GM19240 (cell line): ENCODE measurements around the gene SMARCC1.
"Not testable (repeated sequence)": the region's sequence is repeated elsewhere in the genome, so short reads cannot be mapped to it uniquely, and the experiment has no call there.

Source experiments
- DNase-seq: peaks from one replicate; pipeline ENCODE4 v3.0.0; 2011; ENCODE audit warnings: low spot score; ENCODE audit not compliant: insufficient read length

Gene SMARCC1

DNA sequence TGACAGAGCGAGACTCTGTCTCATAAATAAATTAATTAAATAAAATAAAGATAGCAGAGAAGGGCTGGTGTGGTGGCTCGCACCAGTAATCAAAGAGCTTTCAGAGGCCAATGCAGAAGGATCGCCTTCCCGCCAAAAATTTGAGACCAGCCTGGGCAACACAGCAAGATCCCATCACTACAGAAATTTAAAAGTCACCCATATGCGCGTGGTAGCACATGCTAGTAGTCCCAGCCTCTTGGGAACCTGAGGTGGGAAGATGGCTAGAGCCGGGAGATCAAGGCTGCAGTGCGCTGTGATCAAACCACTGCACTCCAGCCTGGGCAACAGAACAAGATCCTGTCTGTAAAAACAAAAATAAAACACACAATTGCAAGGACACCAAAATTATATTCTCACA, 9.6 kb downstream of the SMARCC1 start:
- DNase-seq: no peak

DNA sequence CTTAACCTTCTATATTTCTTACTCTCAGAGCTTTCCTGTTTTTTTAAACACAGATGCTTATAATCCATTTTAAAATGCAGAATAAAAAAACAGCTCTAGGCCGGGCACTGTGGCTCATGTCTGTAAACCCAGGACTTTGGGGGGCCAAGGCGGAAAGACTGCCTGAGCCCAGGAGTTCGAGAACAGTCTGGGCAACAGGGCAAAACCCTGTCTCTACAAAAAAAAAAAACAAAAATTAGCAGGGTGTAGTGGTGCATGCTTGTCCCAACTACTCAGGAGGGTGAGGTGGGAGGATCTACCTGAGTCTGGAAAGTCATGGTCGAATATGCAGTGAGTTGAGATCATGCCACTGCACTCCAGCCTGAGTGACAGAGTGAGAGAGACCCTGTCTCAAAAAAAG, 15.5 kb downstream of the SMARCC1 start:
- no peak for DNase-seq

DNA sequence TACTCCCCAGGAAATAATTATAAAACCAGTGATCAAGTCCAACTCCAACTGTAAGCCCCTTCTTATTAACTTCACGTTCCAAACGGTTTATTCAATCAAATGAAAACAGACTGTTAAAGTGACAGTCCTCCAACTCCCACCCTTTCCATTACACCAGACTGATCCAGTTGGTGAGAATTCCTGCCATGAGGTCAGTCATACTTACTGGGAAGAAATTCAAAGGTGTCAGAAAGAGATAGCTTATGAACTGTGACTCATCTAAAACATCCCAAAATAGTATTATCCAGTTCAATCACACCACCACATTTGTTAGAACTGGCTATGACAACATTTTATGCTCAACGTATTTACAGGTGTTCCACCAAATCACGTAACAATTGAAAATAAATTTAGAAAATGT, 19.5 kb downstream of the SMARCC1 start:
- DNase-seq: no peak

DNA sequence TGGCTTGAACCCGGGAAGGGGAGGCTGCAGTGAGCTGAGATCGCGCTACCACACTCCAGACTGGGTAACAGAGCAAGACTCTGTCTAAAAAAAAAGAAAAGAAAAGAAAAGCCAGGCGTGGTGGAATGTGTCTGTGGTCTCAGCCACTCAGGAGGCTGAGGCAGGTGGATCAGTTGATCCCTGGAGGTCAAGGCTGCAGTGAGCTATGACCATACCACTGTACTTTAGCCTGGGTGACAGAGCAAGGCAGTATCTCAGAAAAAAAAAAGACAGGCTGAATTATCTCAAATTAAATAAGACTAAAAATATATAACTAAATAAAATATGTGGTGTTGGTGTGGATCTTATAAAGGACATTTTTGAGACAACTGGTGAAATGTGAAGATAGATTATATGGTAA, 20.6 kb downstream of the SMARCC1 start:
- DNase-seq: no peak

DNA sequence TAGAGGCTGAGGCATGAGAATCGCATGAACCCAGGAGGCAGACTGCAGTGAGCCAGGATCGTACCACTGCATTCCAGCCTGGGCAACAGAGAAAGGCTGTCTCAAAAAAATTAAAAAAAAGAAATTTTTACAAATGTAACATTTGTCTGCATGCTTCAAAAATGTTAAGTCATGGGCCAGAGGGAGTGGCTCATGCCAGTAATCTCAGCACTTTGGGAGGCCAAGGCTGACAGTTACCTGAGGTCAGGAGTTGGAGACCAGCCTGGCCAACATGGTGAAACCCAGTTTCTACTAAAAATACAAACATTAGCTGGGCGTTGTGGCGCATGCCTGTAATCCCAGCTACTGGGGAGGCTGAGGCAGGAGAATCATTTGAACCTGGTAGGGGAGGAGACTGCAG, 21.5 kb downstream of the SMARCC1 start:
- not testable (repeated sequence) for DNase-seq

DNA sequence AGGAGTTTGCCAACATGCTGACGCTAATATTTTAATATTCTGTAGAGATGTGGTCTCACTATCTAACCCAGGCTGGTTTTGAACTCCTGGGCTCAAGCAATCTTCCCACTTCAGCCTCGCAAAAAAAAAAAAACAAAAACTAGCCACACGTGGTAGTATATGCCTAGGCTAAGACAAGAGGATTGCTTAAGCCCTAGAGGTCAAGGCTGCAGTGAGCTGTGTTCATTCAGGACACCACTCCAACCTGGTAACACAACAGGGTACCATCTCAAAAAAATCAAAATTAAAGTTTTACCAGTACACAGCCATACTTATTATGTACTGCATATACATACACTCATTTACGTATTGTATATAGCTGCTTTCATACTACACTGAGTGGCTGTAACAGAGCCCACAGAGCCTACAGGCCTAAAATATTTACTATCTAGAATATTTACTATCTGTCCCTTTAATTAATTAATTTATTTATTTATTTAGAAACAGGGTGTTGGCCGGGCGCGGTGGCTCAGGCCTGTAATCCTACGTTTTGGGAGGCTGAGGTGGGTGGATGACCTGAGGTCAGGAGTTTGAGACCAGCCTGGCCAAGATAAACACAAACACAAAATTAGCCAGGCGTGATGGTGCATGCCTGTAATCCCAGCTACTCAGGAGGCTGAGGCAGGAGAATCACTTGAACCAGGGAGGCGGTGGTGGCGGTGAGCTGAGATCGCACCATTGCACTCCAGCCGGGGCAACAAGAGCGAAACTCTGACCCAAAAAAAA, 23.2 kb downstream of the SMARCC1 start:
- no peak for DNase-seq

DNA sequence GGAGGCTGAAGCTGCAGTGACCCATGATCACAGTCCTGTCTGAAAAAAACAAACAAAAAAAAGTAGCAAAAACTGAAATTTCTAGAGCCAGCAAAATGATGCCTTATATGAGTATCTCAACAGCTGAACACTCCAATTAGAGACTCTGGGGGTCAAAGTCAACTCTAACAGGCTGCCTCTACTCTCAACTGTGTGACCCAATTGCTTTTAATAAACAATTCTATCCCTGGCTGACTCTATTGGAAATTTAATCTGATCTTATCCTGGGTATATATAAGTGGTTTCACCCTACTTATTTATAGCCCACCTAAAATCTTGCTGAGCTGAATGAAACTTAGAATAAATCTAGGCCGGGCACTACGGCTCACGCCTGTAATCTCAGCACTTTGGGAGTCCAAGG, 29.0 kb downstream of the SMARCC1 start:
- DNase-seq: no peak

DNA sequence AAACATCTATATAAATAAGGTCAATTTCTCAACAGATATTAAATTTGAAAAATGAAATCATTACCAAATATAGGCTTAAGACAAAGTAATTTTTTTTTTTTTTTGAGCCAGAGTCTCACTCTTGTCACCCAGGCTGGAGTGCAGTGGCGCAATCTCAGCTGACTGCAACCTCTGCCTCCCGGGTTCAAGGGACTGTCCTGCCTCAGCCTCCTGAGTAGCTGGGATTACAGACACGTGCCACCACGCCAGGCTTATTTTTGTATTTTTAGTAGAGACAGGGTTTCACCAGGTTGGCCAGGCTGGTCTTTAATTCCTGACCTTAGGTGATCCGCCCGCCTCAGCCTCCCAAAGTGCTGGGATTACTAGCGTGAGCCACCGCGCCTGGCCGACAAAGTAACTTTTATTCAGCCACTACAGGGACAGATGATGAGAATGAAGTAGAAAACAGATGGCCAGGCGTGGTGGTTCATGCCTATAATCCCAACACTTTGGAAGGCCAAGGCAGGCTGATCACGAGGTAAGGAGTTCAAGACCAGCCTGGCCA, 30.8 kb downstream of the SMARCC1 start:
- DNase-seq: not testable (repeated sequence)

DNA sequence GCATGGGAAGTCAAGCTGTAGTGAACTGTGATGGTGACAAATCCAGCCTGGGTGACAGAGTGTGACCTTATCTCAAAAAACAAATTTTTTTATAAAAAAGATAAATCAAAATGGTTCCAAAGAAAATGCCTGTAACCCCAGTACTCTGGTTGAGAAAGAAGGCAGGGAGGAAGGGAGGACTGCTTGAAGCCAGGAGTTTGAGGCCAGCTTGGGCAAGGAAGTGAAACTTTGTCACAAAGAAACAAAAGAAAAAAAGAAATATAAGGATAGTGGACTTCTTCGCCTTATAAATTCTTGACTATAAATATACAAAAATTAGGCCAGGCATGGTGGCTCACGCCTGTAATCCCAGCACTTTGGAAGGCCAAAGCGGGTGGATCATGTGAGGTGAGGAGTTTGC, 34.1 kb downstream of the SMARCC1 start:
- DNase-seq: no peak

DNA sequence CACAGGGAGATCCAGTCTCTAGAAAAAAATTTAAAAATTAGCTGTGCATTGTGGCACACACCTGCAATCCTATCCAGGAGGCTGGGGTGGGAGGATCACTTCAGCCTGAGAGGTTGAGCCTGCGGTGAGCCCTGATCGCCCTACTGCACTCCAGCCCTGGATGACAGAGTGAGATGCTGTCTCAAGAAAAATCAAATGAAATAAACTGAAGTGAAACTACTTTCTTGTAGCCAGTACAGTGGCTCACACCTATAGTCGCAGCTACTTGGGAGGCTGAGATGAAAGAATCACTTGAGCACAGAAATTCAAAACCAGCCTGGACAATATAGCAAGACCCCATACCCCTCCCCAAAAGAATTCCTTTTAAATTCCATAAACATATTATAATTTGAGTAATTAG, 35.4 kb downstream of the SMARCC1 start:
- DNase-seq: no peak

DNA sequence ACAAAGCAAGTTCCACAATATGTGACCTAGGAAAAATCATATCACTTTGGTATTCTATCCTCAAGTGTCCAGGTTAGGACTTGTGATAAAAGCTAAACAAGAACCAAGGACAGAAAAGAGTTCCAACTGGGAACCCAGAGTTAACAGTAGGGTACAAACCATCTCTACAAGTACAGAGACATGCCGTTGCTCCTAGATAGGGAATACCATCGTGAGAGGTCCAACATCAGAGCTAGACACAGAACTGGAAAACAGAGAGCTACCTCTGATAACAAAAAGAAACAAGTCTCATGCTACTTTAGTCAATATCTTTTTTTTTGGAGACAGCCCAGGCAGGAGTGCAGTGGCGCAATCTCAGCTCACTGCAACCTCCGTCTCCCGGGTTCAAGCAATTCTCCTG, 37.8 kb downstream of the SMARCC1 start:
- no peak for DNase-seq

DNA sequence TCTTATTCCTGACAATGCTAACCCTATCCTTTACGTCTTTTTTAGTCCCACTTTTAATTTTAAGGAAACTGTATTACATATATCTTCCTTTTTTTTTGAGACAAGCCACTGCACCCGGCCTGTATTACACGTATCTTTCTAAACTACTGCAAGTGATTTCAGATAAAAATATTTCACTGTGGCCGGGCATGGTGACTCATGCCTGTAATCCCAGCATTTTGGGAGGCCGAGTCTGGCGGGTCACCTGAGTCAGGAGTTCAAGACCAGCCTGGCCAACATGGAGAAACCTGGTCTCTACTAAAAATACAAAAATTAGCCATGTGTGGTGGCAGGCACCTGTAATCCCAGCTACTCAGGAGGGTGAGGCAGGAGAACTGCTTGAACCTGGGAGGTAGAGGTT, 38.3 kb downstream of the SMARCC1 start:
- DNase-seq: not testable (repeated sequence)

DNA sequence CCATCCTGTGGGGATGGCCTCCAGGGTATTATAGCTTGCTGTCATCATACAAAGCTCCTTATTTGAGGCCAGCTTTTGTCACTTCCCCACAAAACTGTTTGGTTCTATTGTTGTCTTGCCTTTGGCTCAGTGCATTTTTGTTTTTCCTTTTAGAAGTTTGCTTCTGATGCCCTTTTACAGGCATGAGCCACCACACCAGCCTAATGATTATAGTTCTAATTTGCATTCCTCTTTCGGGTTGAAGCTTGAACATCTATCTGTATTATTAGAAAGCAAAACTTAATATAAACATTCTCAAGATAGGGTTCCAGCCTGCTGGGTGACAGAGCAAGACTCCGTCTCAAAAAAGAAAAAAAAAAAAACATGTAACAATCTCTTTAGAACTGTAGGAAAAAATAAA, 39.8 kb downstream of the SMARCC1 start:
- DNase-seq: no peak

DNA sequence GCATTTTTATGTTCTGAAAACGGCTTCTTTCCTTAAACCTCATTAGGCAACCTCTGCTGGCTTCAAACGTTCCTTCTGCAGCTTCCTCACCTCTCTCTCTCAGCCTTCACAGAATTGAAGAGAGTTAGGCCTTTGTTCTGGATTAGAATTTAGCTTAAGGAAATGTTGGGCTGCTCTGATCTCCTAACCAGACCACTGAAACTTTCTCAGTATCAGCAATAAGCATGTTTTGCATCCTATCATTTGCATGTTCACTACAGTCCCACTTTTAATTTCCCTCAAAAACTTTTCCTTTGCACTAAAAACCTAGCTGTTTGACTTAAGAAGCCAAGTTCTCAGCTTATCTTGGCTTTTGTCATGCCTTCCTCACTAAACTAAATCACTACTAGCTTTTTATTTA, 49.5 kb downstream of the SMARCC1 start:
- no peak for DNase-seq

DNA sequence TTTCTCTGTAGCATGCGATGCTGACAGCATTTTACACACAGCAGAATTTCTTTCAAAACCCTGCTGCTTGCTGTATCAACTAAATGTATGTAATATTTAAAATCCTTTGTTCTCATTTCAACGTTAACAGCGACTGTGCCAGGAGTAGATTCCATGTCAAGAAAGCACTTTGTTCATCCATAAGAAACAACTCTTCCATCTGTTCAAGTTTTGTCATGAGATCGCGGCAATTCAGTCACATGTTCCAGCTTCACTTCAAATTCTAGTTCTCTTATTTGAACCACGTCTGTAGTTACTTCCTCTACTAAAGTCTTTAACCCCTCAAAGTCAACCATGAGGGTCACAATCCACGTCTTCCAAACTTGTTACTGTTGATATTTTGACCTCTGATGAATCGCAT, 50.6 kb downstream of the SMARCC1 start:
- DNase-seq: no peak

DNA sequence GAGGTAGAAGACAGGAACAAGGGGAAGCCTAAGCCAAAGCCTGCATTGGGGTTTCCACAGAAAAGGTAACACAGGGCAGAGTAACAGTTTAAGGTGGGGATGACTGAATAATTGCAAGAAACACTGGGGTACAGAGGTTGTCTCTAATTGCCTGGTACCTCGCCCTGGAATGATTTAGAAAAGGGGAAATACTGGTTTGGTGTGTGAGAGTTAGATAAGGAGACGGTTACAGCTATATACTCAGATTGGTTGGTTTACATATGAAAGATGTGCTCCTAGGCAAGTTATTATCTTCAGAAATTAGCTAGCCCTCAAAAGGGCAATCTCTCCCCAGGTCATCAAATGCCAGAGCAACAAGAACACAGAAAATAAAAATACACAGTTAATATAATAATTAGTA, 58.8 kb downstream of the SMARCC1 start:
- DNase-seq: no peak

DNA sequence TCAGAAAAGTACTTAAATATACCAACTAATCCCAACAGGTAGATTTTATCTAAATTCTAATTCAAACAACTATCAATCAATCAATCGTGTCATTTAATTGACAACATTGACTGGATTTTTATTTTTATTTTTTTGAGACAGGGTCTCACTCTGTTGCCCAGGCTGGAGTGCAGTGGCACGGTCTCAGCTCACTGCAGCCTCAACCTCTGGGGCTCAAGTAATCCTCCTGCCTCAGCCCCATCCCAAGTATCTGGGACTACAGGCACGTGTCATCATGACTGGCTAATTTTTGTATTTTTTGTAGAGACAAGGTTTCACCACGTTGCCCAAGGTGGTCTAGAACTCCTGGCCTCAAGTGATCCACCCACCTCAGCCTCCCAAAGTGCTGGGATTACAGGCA, 64.2 kb downstream of the SMARCC1 start:
- not testable (repeated sequence) for DNase-seq

DNA sequence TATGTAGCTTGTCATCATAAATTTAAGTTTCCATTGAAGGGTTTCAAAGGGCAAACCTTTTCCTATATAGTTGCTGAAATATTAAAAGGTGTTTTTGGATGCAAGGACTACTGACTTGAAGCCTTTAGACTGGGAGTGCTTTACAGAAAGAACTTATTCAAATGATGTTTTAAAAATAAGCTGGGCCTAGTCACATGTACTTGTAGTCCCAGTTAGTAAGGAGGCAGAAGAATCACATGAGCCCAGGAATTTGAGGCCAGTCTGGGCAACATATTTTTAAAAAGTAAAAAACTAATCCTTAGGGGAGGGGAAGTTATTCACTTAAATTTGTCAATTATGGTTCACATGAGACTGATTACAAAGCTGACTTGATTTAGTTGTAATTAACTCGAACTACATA, 65.0 kb downstream of the SMARCC1 start:
- DNase-seq: no peak

DNA sequence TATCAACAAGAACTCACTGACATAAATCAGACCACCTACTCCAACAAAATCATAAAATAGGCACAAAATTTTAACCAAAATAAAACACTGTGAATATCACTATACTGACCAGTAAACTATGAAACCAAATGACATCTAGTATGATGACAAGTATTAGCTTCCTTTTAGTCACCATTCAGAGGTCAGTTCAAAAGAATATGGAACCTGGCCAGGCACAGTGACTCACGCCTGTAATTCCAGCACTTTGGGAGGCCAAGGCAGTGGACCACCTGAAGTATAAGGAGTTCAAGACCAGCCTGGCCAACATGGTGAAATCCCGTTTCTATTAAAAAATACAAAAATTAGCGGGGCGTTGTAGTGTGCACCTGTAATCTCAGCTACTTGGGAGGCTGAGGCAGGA, 65.8 kb downstream of the SMARCC1 start:
- DNase-seq: no peak

DNA sequence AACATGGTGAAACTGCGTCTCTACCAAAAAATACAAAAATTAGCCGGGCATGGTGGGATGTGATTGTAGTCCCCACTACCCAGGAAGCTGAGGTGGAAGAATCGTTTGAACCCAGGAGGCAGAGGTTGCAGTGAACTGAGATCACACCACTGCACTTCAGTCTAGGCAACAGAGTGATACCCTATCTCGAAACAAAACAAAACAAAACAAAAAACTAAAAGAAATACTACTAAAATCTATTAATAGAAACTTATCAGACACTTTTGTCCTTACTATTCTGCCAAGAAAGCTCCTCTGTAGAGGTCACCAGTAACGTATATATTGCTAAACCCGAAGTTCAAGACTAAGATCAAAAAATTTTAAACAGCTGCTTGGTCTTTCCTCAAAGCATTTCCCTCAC, 67.1 kb downstream of the SMARCC1 start:
- no peak for DNase-seq

DNA sequence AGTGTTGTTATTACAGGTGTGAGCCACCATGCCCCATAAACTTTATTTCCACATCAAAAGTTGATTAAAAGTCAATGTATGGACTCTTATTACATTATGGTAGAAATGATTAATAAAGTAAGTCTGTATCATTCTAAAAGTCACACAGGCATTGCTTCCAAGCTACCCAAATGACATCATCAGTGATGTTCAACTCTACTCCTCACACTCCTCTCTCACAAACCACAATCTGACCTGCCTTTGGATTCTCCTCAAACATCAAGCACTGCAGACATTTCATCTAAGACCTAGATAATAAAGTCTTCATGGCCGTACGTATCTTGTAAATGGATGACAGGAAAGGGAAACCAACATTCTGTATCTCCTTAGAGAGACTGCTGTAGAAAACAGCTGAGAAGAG, 68.0 kb downstream of the SMARCC1 start:
- no peak for DNase-seq

DNA sequence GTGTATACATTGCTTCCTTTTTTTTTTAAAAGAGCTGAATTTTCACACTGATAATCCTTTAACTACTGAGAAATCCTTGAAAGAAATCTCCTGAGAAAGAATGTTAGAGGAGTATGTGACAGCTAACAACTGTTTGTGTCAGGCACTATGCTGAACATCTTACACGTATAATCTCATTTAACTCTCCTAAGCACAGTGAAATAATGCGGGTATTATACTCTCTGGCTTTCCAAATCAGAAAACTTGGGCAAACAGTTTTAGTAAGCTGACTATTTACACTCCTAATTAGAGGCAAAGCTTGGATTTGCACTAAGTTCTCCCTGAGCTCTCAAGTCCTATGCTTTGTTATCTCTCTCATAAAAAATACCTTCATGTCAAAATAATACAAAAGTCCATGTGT, 69.3 kb downstream of the SMARCC1 start:
- no peak for DNase-seq

DNA sequence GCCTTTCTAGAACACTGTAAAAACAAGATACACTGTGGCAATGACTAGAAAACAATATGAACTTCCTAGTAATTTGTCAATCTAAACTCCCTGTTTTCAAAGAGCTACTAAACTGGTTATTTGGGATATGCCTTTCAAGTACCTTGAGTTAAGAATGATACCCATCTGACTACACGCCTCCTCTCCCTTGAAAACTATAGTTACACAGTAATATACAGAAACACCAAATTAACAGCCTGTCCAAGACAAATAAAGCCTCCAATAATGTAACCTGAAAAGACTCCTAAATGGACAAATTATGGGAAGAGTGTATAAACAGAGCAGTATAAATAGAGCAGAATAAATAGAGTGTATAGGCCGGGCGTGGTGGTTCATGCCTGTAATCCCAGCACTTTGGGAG, 70.1 kb downstream of the SMARCC1 start:
- no peak for DNase-seq

DNA sequence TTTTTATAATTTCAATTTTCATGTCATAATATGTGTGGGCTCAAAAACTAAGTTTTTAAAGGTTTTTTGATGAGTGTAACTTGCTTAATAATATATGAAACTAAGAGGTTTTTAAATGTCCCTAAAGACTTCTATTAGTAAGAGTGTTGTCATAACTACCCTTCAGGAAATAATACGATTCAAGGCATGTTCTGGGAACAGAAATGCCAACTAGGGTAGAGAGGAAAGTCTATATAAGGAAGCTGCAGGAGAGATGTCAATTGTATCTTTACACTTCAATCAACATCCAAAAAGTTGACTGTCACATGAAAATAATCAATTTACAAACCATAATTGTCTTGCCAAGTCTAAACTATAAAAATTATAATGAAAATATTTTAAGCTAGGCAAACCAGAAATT, 76.3 kb downstream of the SMARCC1 start:
- no peak for DNase-seq
